HepG2 (cell line): ENCODE results near the gene UBXN1. TPM values are rescaled to one million over a fixed set of nuclear protein-coding genes. Genes with fewer than 3 reads are reported as not detected.

Source experiments
- ELF3 ChIP-seq: IDR thresholded peaks from 2 replicates; pipeline ENCODE4 v1.6.1; 2016; ENCODE audit warnings: missing genetic modification reagents, missing compliant biosample characterization
- HOXD1 ChIP-seq: sonication (generic); formaldehyde crosslinking; IDR thresholded peaks from 2 replicates; pipeline ENCODE4 v1.5.0; 2020; ENCODE audit warnings: missing genetic modification reagents
- MXI1 ChIP-seq: IDR thresholded peaks from 3 replicates; pipeline ENCODE4 v1.6.1; 2012; ENCODE audit warnings: low read depth, low read length, inconsistent platforms, borderline replicate concordance
- MYNN ChIP-seq: sonication (generic); formaldehyde crosslinking; IDR thresholded peaks from 2 replicates; pipeline ENCODE4 v1.4.0; 2020; ENCODE audit warnings: mild to moderate bottlenecking, low read depth, missing genetic modification reagents
- REXO4 ChIP-seq: sonication (generic); formaldehyde crosslinking; IDR thresholded peaks from 2 replicates; pipeline ENCODE4 v1.8.0; 2022; ENCODE audit warnings: missing genetic modification reagents, mild to moderate bottlenecking, borderline replicate concordance
- THAP11 ChIP-seq: IDR thresholded peaks from 2 replicates; pipeline ENCODE4 v1.6.1; 2016; ENCODE audit warnings: missing biosample characterization, missing genetic modification reagents
- XBP1 ChIP-seq: sonication (generic); formaldehyde crosslinking; IDR thresholded peaks from 2 replicates; pipeline ENCODE4 v1.5.0; 2020; ENCODE audit warnings: missing genetic modification reagents
- ZNF256 ChIP-seq: sonication (generic); formaldehyde crosslinking; conservative IDR thresholded peaks from 2 replicates; pipeline ENCODE4 v1.4.0; 2020; ENCODE audit warnings: missing genetic modification reagents
- ZNF30 ChIP-seq: sonication (generic); formaldehyde crosslinking; IDR thresholded peaks from 2 replicates; pipeline ENCODE4 v1.5.0; 2020; ENCODE audit warnings: mild to moderate bottlenecking, missing genetic modification reagents
- polyA plus RNA-seq, 8 experiments: library from polyadenylated mRNA; depleted of rRNA in 3 of 8; stranded (reverse) in 7 of 8; unstranded in 1 of 8; fragments of >200 nt; fragmentation: Illumina TruSeq in 4 of 8; extraction: Trizol in 4 of 8; gene quantifications; 2 replicates each; pipeline versions ENCODE4 v1.2.1 to v1.2.3, GENCODE V29; 2011 to 2016; ENCODE audit warnings: low read depth in 4 of 8, missing spikeins in 1 of 8, mixed read lengths in 1 of 8; ENCODE audit not compliant: insufficient read depth in 1 of 8
- total RNA-seq, 5 experiments: library from RNA; depleted of rRNA; stranded (reverse); fragments of >200 nt; fragmentation: Illumina TruSeq; extraction: Trizol; gene quantifications; 2 replicates each; pipeline ENCODE4 v1.2.3, GENCODE V29; 2016; ENCODE audit warnings: low read depth in 1 of 5
- TF ChIP-seq, protein P1 (sequence below): sonication (generic); formaldehyde crosslinking; IDR thresholded peaks from 2 replicates; pipeline ENCODE4 v1.5.1; 2020; ENCODE audit warnings: mild to moderate bottlenecking, missing genetic modification reagents, moderate library complexity
- TF ChIP-seq, protein P2 (sequence below), 2 experiments: sonication (generic) in 1 of 2; formaldehyde crosslinking in 1 of 2; IDR thresholded peaks; 2 replicates each; pipeline versions ENCODE4 v1.5.1 to v1.6.1; 2011 to 2020; ENCODE audit warnings: borderline replicate concordance in 1 of 2, low read depth in 1 of 2, low read length in 1 of 2, mild to moderate bottlenecking in 1 of 2, missing genetic modification reagents in 1 of 2, moderate library complexity in 1 of 2
- TF ChIP-seq, protein P3 (sequence below): sonication (generic); formaldehyde crosslinking; IDR thresholded peaks from 2 replicates; pipeline ENCODE4 v1.5.0; 2020; ENCODE audit warnings: mild to moderate bottlenecking, missing genetic modification reagents
- TF ChIP-seq, protein P4 (sequence below): sonication (generic); formaldehyde crosslinking; IDR thresholded peaks from 2 replicates; pipeline ENCODE4 v1.5.0; 2020; ENCODE audit warnings: missing genetic modification reagents, mild to moderate bottlenecking, borderline replicate concordance
- TF ChIP-seq, protein P5 (sequence below): sonication (generic); formaldehyde crosslinking; IDR thresholded peaks from 2 replicates; pipeline ENCODE4 v1.4.0; 2020; ENCODE audit warnings: missing genetic modification reagents
- TF ChIP-seq, protein P6 (sequence below): sonication (generic); formaldehyde crosslinking; IDR thresholded peaks from 2 replicates; pipeline ENCODE4 v1.4.0; 2020; ENCODE audit warnings: missing genetic modification reagents

UBXN1 gene
- total and polyA plus RNA-seq, 2 of the 13 experiments (the other 11 are each of a cell fraction or from before 2014, with no cell fraction given), result 47.5 to 52.4 TPM

DNA sequence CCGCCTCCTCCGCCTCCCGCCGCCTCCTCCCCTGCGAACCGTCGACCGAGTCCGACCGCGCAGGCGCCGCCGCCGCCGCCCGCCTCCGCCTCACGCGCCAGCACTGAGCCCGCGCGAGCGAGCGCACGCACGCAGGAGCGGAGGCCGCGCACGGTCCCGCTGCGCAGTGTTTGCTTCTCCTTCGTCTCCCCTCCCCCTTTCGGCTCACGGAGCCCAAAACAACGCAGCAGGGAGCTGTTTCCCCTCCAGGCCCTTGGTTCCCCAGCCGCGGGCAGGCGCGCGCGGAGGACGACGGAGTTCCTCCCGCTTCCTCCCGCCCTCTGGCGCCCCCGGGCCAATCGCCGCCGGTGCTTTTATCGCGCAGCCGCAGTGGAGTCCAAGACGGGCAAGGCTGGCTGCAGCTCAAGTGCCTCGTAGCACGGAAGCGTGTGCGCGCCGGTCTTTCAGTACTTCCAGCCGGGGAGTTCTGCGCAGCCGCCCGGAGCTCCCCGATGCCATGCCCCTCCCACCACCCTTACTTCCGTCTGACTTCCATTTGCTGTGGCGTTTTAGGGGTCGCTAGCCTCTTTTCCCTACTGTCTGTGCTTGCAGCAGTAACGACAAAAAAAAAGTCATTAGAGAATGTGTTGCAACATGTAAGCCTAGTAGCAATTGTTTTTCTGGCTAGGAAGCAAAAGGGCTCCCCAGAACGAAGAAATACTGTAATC is 48.4 kb upstream of the UBXN1 start, which contains the start of gene HNRNPUL2 (continued):
- TF ChIP-seq, protein P1, sequence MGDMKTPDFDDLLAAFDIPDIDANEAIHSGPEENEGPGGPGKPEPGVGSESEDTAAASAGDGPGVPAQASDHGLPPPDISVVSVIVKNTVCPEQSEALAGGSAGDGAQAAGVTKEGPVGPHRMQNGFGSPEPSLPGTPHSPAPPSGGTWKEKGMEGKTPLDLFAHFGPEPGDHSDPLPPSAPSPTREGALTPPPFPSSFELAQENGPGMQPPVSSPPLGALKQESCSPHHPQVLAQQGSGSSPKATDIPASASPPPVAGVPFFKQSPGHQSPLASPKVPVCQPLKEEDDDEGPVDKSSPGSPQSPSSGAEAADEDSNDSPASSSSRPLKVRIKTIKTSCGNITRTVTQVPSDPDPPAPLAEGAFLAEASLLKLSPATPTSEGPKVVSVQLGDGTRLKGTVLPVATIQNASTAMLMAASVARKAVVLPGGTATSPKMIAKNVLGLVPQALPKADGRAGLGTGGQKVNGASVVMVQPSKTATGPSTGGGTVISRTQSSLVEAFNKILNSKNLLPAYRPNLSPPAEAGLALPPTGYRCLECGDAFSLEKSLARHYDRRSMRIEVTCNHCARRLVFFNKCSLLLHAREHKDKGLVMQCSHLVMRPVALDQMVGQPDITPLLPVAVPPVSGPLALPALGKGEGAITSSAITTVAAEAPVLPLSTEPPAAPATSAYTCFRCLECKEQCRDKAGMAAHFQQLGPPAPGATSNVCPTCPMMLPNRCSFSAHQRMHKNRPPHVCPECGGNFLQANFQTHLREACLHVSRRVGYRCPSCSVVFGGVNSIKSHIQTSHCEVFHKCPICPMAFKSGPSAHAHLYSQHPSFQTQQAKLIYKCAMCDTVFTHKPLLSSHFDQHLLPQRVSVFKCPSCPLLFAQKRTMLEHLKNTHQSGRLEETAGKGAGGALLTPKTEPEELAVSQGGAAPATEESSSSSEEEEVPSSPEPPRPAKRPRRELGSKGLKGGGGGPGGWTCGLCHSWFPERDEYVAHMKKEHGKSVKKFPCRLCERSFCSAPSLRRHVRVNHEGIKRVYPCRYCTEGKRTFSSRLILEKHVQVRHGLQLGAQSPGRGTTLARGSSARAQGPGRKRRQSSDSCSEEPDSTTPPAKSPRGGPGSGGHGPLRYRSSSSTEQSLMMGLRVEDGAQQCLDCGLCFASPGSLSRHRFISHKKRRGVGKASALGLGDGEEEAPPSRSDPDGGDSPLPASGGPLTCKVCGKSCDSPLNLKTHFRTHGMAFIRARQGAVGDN (CRISPR knock-in tag), result peak; percentile 96
- TF ChIP-seq ELF3 (CRISPR knock-in tag), result peak; percentile 70; the same call in 1 of the 2 replicates
- peak; percentile 85 for TF ChIP-seq THAP11 (CRISPR knock-in tag)
- TF ChIP-seq, protein P2, sequence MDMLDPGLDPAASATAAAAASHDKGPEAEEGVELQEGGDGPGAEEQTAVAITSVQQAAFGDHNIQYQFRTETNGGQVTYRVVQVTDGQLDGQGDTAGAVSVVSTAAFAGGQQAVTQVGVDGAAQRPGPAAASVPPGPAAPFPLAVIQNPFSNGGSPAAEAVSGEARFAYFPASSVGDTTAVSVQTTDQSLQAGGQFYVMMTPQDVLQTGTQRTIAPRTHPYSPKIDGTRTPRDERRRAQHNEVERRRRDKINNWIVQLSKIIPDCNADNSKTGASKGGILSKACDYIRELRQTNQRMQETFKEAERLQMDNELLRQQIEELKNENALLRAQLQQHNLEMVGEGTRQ (IDR thresholded peaks at IDR 0.05; ENCODE audit: low read depth, low read length), result no peak
- TF ChIP-seq, protein P2 (CRISPR knock-in tag; IDR thresholded peaks at IDR 0.05; ENCODE audit: borderline replicate concordance), result no peak; the same call in 1 of the 2 replicates
- TF ChIP-seq, protein P3, sequence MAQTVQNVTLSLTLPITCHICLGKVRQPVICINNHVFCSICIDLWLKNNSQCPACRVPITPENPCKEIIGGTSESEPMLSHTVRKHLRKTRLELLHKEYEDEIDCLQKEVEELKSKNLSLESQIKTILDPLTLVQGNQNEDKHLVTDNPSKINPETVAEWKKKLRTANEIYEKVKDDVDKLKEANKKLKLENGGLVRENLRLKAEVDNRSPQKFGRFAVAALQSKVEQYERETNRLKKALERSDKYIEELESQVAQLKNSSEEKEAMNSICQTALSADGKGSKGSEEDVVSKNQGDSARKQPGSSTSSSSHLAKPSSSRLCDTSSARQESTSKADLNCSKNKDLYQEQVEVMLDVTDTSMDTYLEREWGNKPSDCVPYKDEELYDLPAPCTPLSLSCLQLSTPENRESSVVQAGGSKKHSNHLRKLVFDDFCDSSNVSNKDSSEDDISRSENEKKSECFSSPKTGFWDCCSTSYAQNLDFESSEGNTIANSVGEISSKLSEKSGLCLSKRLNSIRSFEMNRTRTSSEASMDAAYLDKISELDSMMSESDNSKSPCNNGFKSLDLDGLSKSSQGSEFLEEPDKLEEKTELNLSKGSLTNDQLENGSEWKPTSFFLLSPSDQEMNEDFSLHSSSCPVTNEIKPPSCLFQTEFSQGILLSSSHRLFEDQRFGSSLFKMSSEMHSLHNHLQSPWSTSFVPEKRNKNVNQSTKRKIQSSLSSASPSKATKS (CRISPR knock-in tag), result no peak
- TF ChIP-seq, protein P4, sequence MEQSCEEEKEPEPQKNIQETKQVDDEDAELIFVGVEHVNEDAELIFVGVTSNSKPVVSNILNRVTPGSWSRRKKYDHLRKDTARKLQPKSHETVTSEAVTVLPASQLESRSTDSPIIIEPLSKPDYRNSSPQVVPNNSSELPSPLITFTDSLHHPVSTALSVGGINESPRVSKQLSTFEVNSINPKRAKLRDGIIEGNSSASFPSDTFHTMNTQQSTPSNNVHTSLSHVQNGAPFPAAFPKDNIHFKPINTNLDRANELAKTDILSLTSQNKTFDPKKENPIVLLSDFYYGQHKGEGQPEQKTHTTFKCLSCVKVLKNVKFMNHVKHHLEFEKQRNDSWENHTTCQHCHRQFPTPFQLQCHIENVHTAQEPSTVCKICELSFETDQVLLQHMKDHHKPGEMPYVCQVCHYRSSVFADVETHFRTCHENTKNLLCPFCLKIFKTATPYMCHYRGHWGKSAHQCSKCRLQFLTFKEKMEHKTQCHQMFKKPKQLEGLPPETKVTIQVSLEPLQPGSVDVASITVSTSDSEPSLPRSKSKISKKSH (CRISPR knock-in tag), result peak; percentile 74; the same call in 1 of the 2 replicates
- peak; percentile 87; the same call in 1 of the 2 replicates for TF ChIP-seq HOXD1
- TF ChIP-seq, protein P5, sequence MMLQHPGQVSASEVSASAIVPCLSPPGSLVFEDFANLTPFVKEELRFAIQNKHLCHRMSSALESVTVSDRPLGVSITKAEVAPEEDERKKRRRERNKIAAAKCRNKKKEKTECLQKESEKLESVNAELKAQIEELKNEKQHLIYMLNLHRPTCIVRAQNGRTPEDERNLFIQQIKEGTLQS, result no peak
- TF ChIP-seq MYNN (CRISPR knock-in tag), result peak; percentile 37; the same call in 1 of the 2 replicates
- peak; percentile 61; the same call in 1 of the 2 replicates for TF ChIP-seq ZNF30 (CRISPR knock-in tag)
- TF ChIP-seq ZNF256 (CRISPR knock-in tag), result peak; percentile 68; the same call in 1 of the 2 replicates
- no peak; the same call in 1 of the 2 replicates for TF ChIP-seq REXO4 (CRISPR knock-in tag)
- TF ChIP-seq, protein P6, sequence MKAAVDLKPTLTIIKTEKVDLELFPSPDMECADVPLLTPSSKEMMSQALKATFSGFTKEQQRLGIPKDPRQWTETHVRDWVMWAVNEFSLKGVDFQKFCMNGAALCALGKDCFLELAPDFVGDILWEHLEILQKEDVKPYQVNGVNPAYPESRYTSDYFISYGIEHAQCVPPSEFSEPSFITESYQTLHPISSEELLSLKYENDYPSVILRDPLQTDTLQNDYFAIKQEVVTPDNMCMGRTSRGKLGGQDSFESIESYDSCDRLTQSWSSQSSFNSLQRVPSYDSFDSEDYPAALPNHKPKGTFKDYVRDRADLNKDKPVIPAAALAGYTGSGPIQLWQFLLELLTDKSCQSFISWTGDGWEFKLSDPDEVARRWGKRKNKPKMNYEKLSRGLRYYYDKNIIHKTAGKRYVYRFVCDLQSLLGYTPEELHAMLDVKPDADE, result peak; percentile 96
- peak; percentile 80; the same call in 1 of the 3 replicates for TF ChIP-seq MXI1
- TF ChIP-seq XBP1 (CRISPR knock-in tag), result peak; percentile 86; the same call in 1 of the 2 replicates
